Type B pancreatic cell (in vitro differentiated cells): ENCODE measurements around the gene CPNE4. TPM values are rescaled to one million over a fixed set of nuclear protein-coding genes. Genes with fewer than 3 reads are reported as not detected.

ENCODE experiments used
- DNase-seq: peaks from one replicate; pipeline ENCODE4 v3.0.0; 2021; ENCODE audit warnings: mixed read lengths; ENCODE audit not compliant: unreplicated experiment; ENCODE audit errors: extremely low spot score
- H3K27ac Mint-ChIP-seq: 2 replicates; pipeline ENCODE4 v1.8.0; 2021; ENCODE audit warnings: mild to moderate bottlenecking, mixed read lengths
- H3K27me3 Mint-ChIP-seq: 2 replicates; pipeline ENCODE4 v1.8.0; 2021; ENCODE audit warnings: mixed read lengths
- H3K36me3 Mint-ChIP-seq: 2 replicates; pipeline ENCODE4 v1.8.0; 2021; ENCODE audit warnings: mixed read lengths
- H3K4me1 Mint-ChIP-seq: one replicate; pipeline ENCODE4 v1.8.0; 2021; ENCODE audit warnings: mixed read lengths; ENCODE audit not compliant: unreplicated experiment
- H3K4me3 Mint-ChIP-seq: 2 replicates; pipeline ENCODE4 v1.8.0; 2021; ENCODE audit warnings: mild to moderate bottlenecking, mixed read lengths
- H3K9me3 Mint-ChIP-seq: 2 replicates; pipeline ENCODE4 v1.8.0; 2021; ENCODE audit warnings: mixed read lengths
- CTCF ChIP-seq: fragments of 200-600 bp; sonication (generic); conservative IDR thresholded peaks from 2 replicates; pipeline ENCODE4 v1.5.0; 2021; ENCODE audit warnings: antibody characterized with exemption, mild to moderate bottlenecking
- total RNA-seq: library from RNA; stranded (reverse); gene quantifications from 2 replicates; pipeline ENCODE4 v1.2.1, GENCODE V29; 2021; ENCODE audit warnings: low replicate concordance

Gene CPNE4
- total RNA-seq, 1 donor from 2014 or later, result 5.2 TPM

GRCh38 chr3:131933665-131934064 lies 101.1 kb downstream of the CPNE4 start:
- no peaks in the 10 kb centered on the region for H3K36me3 Mint-ChIP-seq
- no peak for DNase-seq
- peaks cover 25% of the 10 kb centered on the region for H3K27me3 Mint-ChIP-seq
- TF ChIP-seq CTCF, result no peak
- no peak overlapping the region for H3K27ac Mint-ChIP-seq
- H3K9me3 Mint-ChIP-seq, result no peaks in the 10 kb centered on the region
- no peaks in the 10 kb centered on the region for H3K4me1 Mint-ChIP-seq
- no peak overlapping the region for H3K4me3 Mint-ChIP-seq

- Mint-ChIP-seq H3K27ac (no peak overlapping the region), H3K27me3 (peaks cover 59% of the 10 kb centered on the region), H3K4me1 (no peaks in the 10 kb centered on the region), H3K9me3 (no peaks in the 10 kb centered on the region), H3K36me3 (no peaks in the 10 kb centered on the region), H3K4me3 (no peak overlapping the region)
- no peak for TF ChIP-seq CTCF
- DNase-seq, result no peak
These were observed 106.2 kb downstream of the CPNE4 start for GRCh38 chr3:131928593-131928992.

GRCh38 chr3:131925571-131925970 lies 109.2 kb downstream of the CPNE4 start:
- Mint-ChIP-seq H3K27ac (no peak overlapping the region), H3K36me3 (no peaks in the 10 kb centered on the region), H3K4me1 (no peaks in the 10 kb centered on the region), H3K27me3 (peaks cover 52% of the 10 kb centered on the region), H3K4me3 (no peak overlapping the region), H3K9me3 (no peaks in the 10 kb centered on the region)
- TF ChIP-seq CTCF, result no peak
- no peak for DNase-seq

- no peak for TF ChIP-seq CTCF
- Mint-ChIP-seq H3K9me3 (no peaks in the 10 kb centered on the region), H3K36me3 (no peaks in the 10 kb centered on the region), H3K4me3 (no peak overlapping the region), H3K4me1 (no peaks in the 10 kb centered on the region), H3K27me3 (peaks cover 35% of the 10 kb centered on the region), H3K27ac (no peak overlapping the region)
- no peak for DNase-seq
These were observed 112.5 kb downstream of the CPNE4 start for GRCh38 chr3:131922356-131922755.

GRCh38 chr3:131917006-131917405 lies 117.8 kb downstream of the CPNE4 start:
- H3K4me1 Mint-ChIP-seq, result no peaks in the 10 kb centered on the region
- H3K27me3 Mint-ChIP-seq, result peaks cover 28% of the 10 kb centered on the region

More at GRCh38 chr3:131917006-131917405, 117.8 kb downstream of the CPNE4 start:
- Mint-ChIP-seq H3K27ac (no peak overlapping the region), H3K4me3 (no peak overlapping the region), H3K36me3 (no peaks in the 10 kb centered on the region), H3K9me3 (no peaks in the 10 kb centered on the region)
- no peak for TF ChIP-seq CTCF
- DNase-seq, result no peak
